Forelimb muscle (tissue), 1 donor: ENCODE results near the gene PCYT1A. TPM values are rescaled to one million over a fixed set of nuclear protein-coding genes. Genes with fewer than 3 reads are reported as not detected.
"Not testable (repeated sequence)": the region's sequence is repeated elsewhere in the genome, so short reads cannot be mapped to it uniquely, and the experiment has no call there.

Experiments
- DNase-seq: peaks from one replicate; pipeline ENCODE4 v3.0.0-alpha.2; 2013; ENCODE audit warnings: low read depth
- polyA plus RNA-seq: library from polyadenylated mRNA; unstranded; fragments of 120-200 nt; gene quantifications from one replicate; pipeline ENCODE4 v1.2.1, GENCODE V29; 2013; ENCODE audit not compliant: insufficient read length

Gene PCYT1A
- polyA plus RNA-seq, 1 donor: 44.7 TPM

DNA sequence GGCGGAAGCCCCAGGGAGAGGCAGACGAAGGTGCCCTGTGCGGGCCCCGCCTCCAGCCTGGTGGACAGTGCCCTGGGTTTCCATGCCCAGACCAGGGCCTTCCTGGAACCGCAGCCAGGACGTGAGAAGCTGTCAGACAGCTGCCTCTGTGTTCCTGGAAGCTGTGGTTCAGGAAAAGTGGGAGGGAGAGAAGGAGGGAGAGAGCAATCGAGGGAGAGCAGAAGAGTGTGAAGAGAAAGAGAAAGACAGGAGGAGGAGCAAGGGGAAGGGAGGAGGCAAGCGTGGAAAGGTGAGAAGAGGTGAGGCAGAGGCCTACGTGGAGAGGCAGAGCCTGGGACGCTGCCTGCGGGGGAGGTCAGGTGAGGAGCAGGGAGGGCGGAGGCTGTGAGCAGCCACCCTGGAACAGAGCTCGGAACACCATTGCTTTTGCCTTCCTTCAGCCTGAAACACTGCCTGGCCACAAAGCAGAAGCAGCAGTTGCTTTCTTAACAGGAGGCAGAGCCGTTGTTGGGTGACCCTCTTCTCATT lies 94.9 kb downstream of the PCYT1A start:
- no peak for DNase-seq

DNA sequence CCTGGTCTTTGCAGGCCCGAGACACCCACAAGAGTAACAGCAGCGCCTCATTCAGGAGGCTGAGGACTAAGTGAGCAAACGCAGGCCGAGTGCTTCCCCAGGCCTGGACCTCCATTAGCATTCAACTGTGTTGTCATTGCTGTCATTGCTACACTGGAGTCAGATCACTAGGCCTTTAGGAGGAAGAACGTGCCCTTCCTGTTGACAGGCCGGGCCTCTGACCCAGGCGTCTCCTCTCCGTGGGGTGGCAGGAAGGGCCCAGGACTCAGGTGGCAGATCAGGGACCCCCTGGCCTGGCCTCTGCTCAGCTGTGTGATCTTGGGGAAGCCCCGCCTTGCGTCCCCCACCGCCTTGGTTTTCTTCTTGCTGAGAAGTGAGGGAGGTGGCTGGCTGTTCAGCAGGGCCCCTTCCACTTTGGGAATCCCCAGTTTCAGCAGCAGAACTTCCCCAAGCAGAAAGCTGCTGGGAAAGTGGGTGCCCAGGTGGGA lies 95.4 kb downstream of the PCYT1A start:
- DNase-seq: no peak

DNA sequence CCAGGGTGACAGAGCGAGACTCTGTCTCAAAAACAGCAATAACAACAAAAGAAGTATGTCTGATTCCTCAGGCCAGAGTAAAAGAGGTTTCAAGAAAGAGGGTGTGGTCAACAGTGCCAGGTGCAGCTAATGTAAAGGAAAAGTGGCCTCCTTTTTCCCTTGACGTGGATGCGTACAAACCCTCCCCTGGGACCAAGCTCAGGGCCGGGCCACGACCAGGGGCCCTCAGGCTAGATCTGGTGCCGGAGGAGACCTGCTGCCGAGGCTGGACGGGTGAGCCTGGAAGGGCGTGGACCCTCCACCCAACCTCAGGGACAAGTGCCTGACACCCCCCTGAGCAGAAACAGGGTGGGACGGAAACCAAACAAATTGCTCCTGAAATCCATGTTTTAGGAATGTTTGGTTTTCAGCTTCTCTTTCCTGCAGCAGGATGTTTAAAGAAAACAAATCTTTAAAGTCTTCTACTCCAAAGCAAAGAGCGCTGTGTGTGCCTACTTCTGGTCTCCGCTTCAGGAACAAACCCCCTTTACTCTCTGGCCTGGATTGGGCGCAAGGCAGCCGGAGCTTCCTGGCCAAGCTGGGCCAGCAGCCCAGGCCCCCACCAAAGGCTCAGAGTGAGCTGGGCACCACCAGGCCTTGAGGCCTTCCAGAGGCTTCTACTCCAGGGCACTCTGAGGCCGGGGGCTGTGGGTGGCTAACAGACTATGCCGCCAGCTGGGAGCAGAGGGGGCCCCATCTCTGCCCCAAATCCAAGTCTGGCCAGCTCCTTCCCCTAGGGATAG lies 97.8 kb downstream of the PCYT1A start:
- DNase-seq: no peak

DNA sequence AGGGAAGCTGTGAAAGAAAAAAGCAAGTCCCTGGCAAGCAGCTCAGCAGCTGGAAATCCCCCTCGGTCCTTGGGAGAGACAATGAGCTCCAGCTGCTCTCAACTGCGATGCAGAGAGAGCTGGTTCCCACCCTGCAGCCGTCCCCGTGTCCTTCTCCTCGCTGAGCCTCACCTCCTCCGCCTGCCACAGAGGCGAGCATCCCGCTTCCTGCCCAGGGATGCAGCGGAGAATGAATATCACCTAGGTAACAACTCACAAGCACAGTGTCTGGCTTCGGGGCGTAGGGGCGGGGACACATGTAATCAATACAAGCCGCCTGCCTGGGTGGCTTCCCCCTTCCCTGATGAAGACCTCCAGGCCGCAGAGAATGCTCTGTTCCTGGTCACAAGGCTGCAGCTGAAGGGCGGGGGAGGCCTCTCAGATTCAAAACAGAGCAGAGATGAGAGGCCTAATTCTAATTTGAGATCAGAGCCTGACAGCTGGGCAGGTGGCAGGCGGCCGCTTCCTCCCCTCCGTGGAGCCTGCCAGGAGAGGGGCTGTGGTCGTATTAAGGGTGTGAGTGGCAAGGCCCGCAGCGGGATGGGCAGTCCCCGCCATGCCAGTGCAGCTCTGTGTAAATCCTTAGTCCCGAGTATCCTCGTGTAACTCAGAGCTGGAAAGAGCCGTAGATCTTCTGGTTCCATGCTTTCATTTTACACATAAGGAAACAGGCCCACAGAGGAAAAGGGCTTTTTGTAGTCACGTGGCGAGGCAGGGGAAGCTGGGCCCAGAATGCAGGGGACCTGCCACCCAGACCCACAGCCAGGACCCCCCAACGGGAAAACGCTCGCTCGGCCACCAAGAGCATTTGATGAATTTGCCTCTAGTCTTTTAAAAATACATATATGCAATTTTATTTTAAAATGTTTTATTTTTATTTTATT lies 100.6 kb downstream of the PCYT1A start:
- DNase-seq: peak; percentile 77

DNA sequence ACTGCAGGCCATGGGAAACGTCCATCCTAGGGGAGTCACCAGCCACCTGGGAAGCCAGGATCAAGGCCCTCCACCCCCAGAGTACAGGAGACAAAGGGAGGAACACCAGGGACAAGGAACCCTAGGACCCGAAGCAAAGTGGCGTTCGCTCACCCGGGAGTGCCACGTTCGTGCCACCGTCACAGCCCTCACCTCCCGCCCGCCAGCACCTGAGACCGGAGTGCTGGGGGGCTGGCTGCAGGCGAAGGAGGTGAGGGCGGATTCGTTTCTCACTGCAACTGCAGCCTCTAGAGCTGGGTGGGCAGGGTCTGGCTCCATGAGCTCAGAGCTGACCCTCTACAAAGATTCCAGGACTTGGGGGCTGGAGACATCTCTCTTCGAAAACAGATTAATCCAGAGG lies 102.6 kb downstream of the PCYT1A start:
- no peak for DNase-seq

DNA sequence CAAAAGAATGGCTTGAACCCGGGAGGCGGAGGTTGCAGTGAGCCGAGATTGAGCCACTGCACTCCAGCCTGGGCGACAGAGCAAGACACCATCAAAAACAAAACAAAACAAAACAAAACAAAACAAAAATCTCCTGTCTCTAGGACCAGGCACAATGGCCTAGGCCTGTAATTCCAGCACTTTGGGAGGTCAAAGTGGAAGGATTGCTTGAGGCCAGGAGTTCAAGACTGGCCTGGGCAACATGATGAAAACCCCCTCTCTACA lies 103.4 kb downstream of the PCYT1A start:
- not testable (repeated sequence) for DNase-seq

DNA sequence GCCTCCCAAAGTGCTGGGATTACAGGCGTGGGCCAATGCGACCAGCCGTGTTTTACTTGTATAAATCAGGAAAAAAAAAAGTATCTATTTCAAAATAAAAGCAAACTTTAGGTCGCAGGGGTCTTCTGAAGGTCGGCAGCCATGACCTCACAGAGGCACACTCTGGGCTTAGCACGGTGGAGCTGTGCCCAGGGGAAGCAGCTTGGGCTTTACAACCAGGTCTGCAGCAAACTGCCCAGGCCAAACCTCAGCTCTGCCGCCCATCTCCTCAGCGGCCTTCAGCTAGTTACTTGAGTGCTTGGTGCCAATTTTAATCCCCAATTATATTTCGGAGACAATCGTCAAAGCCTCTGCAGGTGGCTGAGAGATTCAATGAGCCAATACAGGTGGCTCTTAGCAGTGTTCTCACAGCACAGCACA lies 106.4 kb downstream of the PCYT1A start:
- DNase-seq: no peak

DNA sequence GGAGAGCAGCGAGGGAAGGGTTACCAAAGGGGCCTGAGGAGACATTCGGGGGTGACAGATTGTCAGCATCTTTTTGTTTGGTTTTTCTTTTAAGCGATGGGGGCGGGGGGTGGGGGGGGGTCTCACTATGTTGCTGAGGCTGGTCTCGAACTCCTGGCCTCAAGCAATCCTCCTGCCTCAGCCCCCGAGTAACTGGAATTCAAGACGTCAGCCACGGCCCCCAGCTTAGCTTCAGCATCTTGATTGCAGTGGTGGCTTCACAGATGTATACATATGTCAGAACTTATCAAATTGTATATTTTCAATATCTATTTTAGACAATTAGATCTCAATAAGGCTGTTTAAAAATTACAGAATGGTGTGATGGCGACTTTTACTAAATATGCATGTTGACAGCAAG lies 107.2 kb downstream of the PCYT1A start:
- no peak for DNase-seq

Other genes with a start within 250 kb of the PCYT1A start
- 58.9 TPM for gene TFRC, start 205.6 kb downstream of the PCYT1A start, polyA plus RNA-seq
- gene ZDHHC19, start 76.3 kb downstream of the PCYT1A start, polyA plus RNA-seq: 0.46 TPM
- gene SLC51A, start 71.2 kb downstream of the PCYT1A start, polyA plus RNA-seq: 9.9 TPM
- gene DYNLT2B, start 30.5 kb upstream of the PCYT1A start, polyA plus RNA-seq: 8.7 TPM
- gene TM4SF19, start 50.7 kb upstream of the PCYT1A start, polyA plus RNA-seq: 0.38 TPM
- gene UBXN7, start 144.7 kb upstream of the PCYT1A start, polyA plus RNA-seq: 17.3 TPM
- gene RNF168, start 216.0 kb upstream of the PCYT1A start, polyA plus RNA-seq: 8.4 TPM
- gene SMCO1, start 227.6 kb upstream of the PCYT1A start, polyA plus RNA-seq: 2.2 TPM